GM18526 (cell line): ENCODE measurements around the gene HUWE1.

Experiments used
- POLR2A ChIP-seq: IDR thresholded peaks from 3 replicates; pipeline ENCODE4 v1.6.1; 2011; ENCODE audit not compliant: insufficient read length; ENCODE audit errors: extremely low read depth

The HUWE1 gene, protein sequence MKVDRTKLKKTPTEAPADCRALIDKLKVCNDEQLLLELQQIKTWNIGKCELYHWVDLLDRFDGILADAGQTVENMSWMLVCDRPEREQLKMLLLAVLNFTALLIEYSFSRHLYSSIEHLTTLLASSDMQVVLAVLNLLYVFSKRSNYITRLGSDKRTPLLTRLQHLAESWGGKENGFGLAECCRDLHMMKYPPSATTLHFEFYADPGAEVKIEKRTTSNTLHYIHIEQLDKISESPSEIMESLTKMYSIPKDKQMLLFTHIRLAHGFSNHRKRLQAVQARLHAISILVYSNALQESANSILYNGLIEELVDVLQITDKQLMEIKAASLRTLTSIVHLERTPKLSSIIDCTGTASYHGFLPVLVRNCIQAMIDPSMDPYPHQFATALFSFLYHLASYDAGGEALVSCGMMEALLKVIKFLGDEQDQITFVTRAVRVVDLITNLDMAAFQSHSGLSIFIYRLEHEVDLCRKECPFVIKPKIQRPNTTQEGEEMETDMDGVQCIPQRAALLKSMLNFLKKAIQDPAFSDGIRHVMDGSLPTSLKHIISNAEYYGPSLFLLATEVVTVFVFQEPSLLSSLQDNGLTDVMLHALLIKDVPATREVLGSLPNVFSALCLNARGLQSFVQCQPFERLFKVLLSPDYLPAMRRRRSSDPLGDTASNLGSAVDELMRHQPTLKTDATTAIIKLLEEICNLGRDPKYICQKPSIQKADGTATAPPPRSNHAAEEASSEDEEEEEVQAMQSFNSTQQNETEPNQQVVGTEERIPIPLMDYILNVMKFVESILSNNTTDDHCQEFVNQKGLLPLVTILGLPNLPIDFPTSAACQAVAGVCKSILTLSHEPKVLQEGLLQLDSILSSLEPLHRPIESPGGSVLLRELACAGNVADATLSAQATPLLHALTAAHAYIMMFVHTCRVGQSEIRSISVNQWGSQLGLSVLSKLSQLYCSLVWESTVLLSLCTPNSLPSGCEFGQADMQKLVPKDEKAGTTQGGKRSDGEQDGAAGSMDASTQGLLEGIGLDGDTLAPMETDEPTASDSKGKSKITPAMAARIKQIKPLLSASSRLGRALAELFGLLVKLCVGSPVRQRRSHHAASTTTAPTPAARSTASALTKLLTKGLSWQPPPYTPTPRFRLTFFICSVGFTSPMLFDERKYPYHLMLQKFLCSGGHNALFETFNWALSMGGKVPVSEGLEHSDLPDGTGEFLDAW (N-terminal part only)

DNA sequence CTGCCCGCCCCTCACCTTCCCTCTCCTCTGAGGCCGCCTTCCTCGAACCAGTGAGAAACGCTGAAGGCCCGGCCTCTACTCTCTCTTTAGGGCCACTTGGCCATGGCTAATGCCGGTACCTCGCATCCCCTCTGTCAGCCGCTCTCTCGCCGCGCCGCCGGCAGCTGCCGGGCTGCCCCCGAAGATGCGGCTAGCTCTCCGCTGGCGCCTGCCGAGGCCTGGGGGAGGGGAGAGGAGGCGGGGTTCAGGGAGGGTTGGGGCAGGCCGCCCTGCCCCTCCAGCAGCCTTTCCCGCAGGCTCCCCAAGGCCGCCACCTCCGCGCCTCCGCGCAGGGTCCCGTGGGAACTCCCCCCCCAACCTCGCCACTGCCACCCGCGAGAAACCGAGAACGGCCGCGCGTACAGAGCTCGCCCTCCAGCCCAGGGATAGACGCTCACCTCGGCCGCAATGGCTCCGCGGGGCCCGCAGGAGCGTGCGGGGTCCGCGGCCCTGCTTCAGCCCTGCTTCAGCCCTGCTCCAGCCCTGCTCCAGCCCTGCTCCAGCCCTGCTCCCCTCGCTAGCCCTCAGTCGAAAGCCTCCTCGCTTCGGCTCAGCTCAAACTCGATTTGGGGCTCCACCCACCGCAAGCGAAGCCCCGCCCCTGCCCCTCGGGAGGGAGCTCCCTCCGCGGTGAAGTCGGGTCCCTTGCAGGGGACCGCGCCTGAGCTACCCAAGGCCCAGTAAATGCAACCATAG is at the start of gene HUWE1:
HUWE1 (minus strand) TSS at position 569 of the 735 bp plus-strand sequence. CDS start 32,612 bp downstream, outside the sequence.
- peak; percentile 72 for TF ChIP-seq POLR2A

DNA sequence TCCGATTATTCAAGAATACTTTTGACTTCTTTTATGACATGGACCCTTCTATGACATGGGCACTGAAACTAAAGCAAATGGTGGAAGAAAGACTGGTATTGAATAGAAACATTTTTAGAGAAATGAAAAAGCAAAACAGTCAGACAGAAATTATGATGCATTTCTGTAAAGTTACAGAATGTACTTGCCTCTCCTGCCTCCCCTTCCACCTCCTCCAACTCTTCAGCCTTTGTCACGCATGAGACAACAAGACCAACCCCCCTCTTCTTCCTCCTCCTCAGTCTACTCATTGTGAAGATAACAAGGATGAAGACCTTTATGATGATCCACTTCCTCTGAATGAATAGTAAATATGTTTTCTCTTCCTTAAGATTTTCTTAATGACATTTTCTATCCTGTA is 46.3 kb upstream of the HUWE1 start:
- TF ChIP-seq POLR2A = no peak

DNA sequence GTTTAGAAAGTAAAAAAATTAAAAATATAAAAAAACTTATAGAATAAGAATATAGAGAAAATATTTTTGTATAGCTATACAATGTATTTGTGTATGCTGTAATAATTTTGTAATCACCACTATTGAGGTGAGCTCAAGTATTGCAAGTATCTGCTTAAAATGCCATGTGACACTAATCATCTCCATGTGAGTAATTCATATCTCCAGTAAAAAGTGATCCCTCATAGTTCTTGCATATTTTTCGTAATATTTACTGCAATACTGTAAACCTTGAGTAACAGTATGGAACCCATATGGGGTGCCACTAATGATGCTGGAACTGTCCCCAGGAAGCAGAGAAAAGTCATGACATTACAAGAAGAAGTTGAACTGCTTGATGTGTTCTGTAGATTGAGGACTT is 43.2 kb upstream of the HUWE1 start:
- TF ChIP-seq POLR2A = no peak

DNA sequence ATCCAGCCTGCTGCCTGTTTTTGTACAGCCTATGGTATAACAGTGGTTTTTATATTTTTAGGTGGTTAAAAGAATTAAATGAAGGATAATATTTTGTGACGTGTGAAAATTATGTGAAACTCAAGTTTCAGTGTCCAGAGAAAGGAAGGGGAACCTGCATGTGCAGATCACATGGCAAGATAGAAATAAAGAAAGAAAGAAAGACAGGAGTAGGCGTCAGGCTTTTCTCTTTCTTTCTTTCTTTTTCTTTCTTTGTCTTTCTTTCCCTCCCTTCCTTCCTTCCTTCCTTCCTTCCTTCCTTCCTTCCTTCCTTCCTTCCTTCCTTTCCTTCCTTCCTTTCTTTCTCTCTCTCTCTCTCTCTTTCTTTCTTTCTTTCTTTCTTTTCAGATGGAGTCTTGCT is 42.0 kb upstream of the HUWE1 start:
- TF ChIP-seq POLR2A = no peak

DNA sequence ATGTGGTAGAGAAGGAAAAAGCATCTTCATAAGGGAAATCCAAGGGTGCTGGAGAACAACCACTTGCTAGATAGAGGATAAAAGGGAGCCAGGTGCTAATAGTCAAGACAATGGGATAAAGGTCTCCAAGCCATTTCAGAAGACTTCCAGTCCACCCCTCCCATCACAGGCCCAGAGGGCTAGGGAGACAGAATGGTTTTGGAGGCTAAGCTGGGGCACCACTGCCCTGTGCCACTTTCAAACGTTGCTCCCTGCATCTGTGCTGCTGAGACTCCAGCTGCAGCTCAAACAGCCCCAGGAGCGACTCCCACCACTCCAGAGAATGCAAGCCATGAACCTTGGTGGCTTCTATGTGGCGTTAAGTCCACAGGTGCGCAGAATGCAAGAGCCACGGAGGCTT is 38.4 kb upstream of the HUWE1 start:
- no peak for TF ChIP-seq POLR2A

DNA sequence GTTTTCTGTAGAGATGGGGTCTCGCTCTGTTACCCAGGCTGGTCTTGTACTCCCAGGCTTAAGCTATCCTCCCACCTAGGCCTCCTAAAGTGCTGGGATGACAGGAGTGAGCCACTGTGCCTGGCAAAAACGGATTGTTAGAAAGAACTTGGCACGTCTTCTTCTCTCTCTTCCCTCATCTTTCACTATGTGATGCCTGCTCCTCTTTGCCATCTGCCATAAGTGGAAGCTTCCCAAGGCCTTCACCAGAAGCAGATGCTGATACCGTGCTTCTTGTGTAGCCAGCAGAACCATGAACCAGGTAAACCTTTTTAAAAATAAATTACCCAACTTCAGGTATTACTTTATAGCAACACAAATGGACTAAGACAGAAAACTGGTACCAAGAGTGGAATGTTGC is 36.9 kb upstream of the HUWE1 start:
- TF ChIP-seq POLR2A = no peak

DNA sequence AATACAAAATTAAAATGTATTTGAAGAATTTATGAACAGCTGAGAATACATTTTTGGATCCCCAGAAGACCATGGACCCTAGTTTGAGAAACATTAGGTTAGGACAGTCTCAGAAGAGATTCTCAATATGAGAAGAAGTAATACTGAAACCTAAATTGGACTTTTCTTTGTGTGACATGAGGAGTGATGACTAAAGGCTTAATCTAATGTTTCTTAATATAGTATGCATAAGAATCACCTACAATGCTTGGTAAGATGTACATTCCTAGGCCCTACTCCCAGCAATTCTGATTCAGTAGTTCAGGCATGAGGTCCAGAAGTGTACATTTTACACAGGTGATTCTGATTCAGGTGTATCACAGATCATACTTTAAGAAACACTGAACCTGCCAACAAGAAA is 31.6 kb upstream of the HUWE1 start:
- no peak for TF ChIP-seq POLR2A

DNA sequence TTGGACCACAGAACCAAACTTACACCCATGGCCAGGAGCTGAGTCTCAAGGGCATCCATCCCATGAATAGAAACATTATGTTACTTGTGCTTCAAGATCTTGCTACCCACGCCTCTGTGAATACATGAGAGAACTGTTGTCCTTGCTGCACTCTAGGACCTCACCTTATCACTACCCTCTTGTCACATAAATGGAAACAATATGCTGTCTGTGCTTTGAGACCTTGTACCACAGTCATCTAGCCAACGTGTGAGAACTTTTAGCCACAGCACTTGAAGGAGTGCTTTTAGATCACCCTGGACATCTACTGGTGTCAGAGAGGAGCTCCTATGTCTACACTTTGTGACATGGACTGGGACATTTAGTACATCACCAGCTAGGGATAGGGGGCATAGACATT is 30.7 kb upstream of the HUWE1 start:
- TF ChIP-seq POLR2A = no peak

DNA sequence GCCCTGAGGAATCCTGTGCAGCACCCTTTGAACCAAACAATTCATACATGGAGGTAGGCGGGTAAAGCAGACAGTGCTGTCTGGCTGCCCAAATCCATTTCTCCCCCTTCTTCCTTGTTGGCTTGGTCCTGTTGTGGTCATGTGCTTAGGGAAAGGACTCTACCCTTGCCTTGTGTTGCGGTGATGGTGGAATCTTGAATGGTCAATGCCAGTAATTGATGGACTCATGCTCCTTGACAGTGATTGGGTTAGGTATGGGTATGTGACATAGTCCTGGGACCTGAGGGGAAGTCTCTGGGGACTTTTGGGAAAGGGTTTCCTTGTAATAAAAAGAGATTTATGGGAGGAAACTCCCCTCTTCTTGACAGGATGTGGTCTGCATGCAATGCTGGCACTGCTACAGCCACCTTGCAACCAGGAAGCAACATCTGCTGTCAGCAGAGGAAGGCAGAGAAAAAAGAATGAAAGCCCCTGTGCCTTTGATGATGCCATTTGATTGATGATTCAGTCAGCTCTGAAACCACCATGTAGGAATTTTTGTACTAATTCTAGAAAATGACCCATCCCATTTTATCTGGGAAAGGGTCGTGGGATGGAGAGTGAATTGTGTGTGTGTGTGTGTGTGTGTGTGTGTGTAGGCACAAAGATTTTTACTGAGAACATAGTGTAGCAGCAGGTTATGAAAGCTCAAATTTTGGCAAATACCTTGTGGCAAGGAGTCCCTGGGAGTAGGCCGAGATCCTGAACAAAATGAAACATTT is 30.0 kb upstream of the HUWE1 start:
- TF ChIP-seq POLR2A = no peak

DNA sequence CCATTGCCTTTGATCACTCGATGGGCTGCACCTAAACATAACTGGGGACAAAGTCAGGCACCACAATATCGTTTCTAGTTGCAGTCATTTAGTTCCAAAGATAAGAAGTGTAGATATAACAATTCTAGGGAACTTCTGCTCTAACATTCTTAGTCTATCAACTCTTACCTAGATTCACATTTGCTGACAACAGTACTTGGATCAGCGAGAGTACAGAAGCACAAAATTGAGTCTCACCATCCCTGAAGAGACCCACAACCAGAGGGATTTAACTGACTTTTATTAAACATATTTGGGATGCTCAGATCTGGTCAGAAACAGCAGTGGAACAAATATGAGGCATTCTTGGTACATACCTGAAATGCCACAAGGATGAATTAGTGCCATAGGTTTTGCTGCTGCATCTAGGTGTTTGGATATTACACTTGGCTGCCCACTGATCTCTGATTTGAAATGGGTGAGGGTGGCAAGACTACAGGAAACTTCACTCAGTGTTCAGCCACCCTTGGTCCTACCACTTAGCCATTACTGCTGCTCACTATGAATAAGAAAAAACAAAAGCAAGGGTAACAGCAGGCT is 28.9 kb upstream of the HUWE1 start:
- TF ChIP-seq POLR2A = peak; percentile 1

DNA sequence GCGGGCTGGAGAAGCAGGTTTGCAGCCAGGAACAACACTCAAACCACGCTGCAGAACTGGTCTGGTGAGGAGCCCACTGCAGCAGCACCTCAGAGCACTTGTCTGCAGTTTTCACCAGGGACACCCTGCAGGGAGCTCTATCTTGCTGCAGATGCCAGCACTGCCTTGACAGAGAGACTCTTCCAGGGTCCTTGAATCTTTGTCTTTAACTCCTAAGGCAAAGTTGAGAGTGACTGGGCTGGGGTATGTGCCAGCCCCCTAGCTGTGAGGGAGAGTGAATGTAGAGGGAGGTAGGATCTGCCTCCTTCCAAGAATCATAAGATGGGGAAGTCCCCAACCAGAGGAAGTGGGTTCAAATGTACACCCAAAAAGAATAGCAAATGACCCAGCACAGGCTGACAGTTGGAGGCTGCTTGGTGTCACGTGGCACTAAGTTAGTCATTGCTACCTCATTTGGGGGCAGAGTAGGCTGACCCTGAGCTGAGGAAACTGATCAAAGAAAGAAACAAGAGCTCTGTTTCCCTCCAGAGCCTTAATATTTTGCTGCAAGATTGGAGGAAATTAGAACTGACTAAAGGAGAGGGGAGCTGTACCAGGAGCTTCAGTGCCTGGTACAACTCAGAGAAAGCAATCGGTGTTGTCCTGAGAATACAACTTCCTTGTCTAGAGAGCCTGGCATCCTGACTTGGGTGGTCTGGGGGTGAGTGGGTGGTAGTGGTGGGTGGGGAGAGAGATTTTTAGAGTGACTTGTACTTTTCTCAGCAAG is 28.2 kb upstream of the HUWE1 start:
- peak; percentile 51 for TF ChIP-seq POLR2A

DNA sequence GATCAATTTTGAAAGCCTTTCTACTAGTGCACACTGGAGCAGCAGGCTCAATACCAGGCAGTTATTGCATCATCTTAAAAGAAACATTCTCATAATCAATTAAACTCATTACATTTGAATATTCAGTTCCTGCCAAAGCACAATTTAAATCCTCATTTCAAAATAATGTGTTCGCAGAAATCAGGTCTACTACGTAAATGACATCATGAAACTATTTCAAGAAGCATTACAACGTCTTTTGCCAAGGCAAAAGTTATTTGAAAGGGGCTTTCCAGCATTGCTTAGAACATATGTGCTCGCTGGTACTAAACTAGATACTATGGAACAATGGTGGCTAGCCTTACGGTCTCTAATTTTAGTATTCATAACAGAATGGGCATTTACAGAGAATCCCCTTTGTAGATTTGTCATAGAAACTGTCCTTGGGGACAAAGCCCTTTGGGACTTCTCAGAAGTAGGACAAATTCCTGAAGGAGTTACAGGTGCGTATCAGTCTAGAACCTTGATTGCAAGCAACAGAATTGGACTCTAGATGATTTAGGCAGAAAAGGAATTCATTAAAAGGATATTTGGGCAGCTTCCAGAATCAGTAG is 27.6 kb upstream of the HUWE1 start:
- no peak for TF ChIP-seq POLR2A

DNA sequence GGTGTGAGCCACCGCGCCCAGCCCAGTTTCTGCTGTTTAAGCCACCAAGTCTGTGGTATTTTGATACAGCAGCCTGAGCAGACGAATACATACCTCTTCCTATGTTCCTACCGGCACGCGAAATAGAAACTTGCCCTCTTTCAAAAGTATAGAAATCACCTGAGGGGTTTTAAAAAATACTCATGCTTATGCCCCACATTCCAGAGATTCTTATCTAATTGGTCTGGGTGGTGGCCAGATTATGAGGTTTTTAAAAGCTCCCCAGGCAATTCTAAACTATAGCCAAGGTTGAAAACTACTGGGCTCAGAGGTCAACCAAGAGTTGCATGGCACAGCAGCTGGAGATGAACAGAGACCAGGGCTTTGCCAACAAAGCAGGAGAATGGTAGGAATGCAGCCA is 24.9 kb upstream of the HUWE1 start:
- no peak for TF ChIP-seq POLR2A

DNA sequence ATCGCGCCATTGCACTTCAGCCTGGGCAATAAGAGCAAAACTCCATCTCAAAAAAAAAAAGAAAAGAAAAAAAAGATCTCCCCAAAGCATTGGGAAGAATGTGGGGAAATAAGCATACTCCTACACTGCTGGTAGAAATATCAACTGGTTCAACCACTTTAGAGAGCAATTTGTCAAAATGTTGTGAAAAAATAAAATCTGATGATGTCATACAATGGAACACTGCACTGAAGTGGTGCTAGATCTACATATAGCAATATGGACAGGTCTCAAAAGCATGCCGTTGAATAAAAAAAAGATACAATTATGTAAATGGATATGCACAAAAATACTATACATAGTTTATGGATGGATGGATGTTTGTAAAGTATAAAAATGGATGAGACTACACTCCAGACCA is 18.3 kb upstream of the HUWE1 start:
- TF ChIP-seq POLR2A = no peak
